Occipital lobe (tissue), 2 donors: ENCODE data around the gene ZNF335. TPM values are rescaled to one million over a fixed set of nuclear protein-coding genes. Genes with fewer than 3 reads are reported as not detected.

Experiments
- DNase-seq: peaks from one replicate; lab custom pipeline; 2025; lab: John Stamatoyannopoulos, UW
- total RNA-seq: library from RNA; depleted of rRNA; stranded (reverse); fragments of >200 nt; gene quantifications from one replicate; pipeline ENCODE4 v1.2.3, GENCODE V29; 2014

ZNF335 gene
- total RNA-seq, 1 donor from 2014 or later, result 13.9 TPM

GRCh38 chr20:45953672-45954071 lies 18.3 kb downstream of the ZNF335 start:
- DNase-seq, result no peak

GRCh38 chr20:45952861-45953260 lies 19.1 kb downstream of the ZNF335 start:
- no peak for DNase-seq

DNA sequence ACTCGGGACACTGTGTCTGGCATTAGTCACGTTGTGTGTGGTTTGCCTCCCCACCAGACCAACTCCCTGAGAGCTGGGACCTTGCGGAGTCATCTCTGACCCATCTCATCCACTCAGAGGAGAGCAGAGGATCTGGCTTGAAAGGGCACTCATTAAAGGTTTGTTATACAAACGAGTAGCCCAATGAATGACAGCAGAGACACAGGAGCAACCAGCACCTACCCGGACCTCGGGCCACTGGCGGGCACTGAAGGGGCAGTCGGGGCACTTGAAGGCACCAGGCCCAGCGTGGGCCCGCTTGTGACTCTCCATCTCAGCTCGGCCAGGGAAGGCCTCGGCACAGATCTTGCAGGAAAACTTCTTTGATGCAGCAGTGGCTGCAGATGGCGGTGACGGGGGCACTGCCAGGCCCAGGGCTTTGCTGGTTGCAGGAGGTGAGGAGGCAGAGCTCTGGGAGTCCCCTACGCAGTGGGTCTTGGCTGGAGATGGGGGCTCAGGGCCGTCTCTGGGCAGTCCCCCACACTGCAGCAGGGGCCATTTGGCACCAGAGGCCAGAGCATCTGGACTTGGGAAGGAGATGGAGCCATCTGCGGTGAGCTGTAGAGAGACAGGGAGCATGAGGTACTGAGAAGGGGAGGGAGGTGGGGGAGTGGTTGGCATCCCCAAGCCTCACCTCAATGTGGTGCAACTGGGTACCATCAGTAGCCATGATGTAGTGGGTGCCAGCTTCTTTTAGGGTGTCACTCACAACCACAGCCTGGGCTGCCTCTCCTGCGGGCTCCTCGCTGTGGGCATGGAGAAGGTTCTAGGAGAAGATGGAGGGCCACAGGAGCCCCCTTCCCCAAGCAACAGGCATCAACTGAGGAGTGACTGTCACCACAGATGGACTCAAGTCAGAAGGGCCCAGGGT lies 19.8 kb downstream of the ZNF335 start:
- no peak for DNase-seq

DNA sequence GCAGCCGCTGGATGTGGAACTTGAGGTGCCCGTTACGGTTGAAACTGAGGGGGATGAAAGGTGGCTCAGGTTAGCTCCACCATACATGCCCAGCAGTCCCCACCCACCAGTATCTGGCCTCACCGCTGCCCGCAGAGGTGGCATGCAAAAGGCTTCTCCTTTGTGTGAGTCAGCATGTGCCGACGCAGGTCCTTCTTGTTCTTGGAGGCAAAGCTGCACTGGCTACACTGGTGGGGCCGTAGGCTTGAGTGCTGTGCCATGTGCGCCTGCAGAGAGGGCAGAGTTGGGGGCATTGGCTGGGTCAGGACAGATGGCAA lies 21.7 kb downstream of the ZNF335 start:
- no peak for DNase-seq

GRCh38 chr20:45949542-45950329 lies 22.3 kb downstream of the ZNF335 start:
- no peak for DNase-seq

DNA sequence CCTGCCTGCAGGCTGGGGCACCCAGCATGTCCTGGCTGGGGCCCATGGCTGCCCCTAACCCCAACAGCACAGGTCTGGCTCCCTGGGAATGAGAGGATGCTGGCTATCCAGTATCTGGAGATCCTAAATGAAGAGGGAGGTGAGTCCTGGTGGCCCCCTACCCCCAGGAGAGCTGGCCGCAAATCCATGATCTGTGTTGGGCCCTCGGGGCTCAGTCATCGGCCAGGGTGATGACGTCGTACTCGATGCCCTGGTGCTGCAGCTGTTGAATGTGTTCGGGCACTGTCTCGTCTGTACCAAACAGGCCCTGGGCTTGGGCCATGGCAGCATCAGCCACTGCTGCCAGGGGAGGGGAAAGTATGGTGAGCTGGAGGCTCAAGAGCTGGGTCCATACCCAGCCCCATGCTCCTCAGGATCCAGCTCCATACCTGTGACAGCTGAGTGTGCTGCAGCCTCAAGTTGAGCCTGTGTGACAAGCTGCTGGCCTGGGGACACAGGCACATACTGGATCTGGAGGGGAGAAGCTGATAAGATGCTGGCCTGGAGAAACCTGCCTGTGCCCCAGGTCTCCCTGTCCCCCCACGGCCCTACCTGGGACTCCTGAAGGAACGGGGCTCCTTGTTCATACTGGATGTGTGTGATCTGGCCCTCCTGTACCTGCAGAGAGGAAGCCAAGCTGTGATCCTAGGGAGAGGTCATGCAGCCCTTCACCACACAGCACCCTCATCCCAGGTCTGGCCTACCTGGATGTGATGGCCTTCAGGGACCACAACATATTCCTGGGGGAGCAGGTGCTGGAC lies 23.1 kb downstream of the ZNF335 start:
- DNase-seq, result no peak

DNA sequence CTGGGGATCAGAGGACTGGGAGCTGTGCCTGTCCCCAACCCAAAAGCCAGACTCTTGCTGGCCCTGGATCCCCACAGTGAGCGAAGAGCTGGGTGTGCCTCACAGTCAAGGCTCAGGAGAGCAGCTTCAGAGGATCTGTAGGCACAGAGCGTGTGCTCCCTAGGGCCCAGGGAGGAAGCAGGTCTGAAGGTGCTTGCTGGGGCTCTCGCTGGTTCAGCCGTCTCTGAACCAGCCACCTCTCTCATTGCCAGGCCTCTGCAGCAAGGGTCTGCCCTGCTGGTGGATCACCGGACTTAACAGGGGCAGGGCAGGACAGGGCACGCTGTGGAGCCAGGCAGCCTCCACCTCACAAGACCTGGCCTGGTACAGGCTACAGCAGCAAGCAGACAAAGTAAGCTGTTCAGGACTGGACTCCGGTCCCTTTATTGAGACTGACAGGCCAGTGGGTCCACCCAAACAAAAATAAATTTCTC lies 23.7 kb downstream of the ZNF335 start:
- DNase-seq, result no peak

DNA sequence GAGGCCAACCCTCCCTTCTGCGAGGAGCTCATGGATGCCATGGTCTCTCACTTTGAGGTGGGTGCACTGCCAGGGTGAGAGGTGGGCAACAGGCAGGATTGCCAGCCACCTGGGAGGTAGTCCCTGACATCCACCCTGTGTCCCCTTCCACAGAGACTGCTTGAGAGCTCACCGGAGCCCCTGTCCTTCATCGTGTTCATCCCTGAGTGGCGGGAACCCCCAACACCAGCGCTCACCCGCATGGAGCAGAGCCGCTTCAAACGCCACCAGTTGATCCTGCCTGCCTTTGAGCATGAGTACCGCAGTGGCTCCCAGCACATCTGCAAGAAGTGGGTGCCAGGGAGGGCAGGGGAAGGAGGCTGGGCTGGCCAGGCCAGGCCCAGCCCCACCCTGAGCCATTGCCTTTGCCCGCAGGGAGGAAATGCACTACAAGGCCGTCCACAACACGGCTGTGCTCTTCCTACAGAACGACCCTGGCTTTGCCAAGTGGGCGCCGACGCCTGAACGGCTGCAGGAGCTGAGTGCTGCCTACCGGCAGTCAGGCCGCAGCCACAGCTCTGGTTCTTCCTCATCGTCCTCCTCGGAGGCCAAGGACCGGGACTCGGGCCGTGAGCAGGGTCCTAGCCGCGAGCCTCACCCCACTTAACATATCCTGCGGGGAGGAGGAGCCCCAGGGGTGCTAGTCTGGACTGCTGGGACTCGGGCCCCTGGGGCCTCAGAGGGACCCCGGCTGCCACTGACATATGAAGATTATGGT lies 24.7 kb downstream of the ZNF335 start:
- DNase-seq, result no peak

GRCh38 chr20:45946149-45946970 lies 25.6 kb downstream of the ZNF335 start:
- DNase-seq, result no peak

DNA sequence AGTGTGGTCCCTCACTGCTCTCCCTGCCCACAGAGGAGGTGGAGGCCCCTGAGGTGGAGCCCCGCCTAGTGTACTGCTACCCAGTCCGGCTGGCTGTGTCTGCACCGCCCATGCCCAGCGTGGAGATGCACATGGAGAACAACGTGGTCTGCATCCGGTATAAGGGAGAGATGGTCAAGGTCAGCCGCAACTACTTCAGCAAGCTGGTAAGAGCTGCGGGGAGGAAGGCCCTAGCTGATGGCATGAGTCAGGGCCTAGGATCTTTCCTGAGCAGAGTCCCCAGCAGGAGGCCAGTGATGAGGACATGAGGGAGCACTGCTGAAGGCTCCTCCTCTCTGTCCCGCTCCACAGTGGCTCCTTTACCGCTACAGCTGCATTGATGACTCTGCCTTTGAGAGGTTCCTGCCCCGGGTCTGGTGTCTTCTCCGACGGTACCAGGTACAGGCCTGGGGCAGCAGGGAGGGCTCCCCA lies 26.3 kb downstream of the ZNF335 start:
- DNase-seq, result no peak

DNA sequence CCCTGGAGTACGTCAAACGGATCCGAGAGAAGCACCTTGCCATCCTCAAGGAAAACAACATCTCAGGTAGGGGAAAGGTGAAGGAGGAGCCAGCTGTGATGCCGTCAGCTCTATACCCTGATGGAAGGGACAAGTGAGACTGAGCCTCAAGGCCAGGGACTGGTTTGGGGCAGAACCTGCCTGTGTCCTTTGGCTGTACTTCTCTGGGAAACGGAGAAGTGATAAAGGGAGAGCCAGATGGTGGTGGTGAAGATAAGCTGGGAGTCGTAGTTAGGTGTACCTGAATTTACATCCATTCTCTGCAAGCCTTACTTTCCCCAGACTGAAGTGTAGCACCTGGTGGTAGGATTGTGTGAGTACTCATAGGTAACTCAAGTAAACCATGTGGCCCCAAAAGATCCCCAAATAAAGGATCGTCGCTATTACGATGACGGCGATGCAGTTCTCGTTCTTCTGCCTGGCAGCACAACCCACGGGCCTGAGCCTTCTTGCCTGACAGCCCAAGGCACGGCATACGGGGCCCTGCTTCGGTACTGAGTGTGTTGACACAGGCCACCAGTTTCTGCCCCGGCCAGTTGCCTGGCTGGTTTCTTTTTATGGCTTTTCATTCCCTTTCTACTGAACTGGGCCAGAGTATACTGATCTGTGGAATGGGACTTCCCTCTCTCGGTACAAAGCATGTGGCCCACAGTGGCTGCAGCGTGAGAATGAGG lies 26.9 kb downstream of the ZNF335 start:
- DNase-seq, result no peak

GRCh38 chr20:45944151-45944964 lies 27.6 kb downstream of the ZNF335 start:
- DNase-seq, result no peak

DNA sequence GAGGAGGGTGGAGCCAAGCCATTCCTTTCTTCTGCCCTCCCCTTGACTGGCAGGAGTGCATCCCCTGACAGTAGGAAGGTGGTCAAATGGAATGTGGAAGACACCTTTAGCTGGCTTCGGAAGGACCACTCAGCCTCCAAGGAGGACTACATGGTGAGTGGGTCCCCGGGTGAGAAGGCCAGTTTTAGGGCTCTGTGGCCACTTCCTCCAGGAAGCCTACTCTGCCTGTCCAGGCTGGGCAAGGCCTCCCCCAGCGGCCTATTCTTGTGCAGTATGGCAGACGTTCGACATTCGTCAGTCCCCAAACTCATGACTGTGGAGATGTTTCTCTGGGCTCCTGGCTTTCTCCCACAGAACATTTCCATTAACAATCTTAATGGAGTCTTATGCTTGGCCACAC lies 28.4 kb downstream of the ZNF335 start:
- DNase-seq, result no peak

GRCh38 chr20:45940469-45940868 lies 31.5 kb downstream of the ZNF335 start:
- no peak for DNase-seq

- no peak for DNase-seq
These were observed 31.9 kb downstream of the ZNF335 start for GRCh38 chr20:45940053-45940452.

- no peak for DNase-seq
These were observed 33.1 kb downstream of the ZNF335 start for GRCh38 chr20:45938727-45939438.

- no peak for DNase-seq
These were observed 34.2 kb downstream of the ZNF335 start for GRCh38 chr20:45937765-45938164.
